Mesenchymal stem cell (in vitro differentiated cells and primary cell): Measurements from ENCODE around the gene MTOR.

Source experiments
- DNase-seq: peaks from one replicate; pipeline ENCODE4 v3.0.0-alpha.2; 2013
- H2AFZ ChIP-seq: one replicate; pipeline ENCODE4 v1.6.1; 2013; ENCODE audit warnings: low read depth, mild to moderate bottlenecking, control low read depth, inconsistent platforms, low read length, moderate library complexity
- H2AK5ac ChIP-seq: 2 replicates; pipeline ENCODE4 v1.6.1; 2013; ENCODE audit warnings: low read length, moderate library complexity, mild to moderate bottlenecking, inconsistent platforms; ENCODE audit not compliant: severe bottlenecking
- H2BK120ac ChIP-seq: one replicate; pipeline ENCODE4 v1.6.1; 2013; ENCODE audit warnings: low read depth, mild to moderate bottlenecking, inconsistent platforms, low read length, moderate library complexity
- H2BK12ac ChIP-seq, 2 experiments: one replicate each; pipeline ENCODE4 v1.6.1; 2013; ENCODE audit warnings: inconsistent platforms in 2 of 2, low read length in 2 of 2, mild to moderate bottlenecking in 2 of 2, moderate library complexity in 2 of 2, control low read depth in 1 of 2
- H2BK15ac ChIP-seq: one replicate; pipeline ENCODE4 v1.6.1; 2013; ENCODE audit warnings: mild to moderate bottlenecking, low read depth, inconsistent platforms; ENCODE audit not compliant: poor library complexity, severe bottlenecking
- H2BK5ac ChIP-seq: 2 replicates; pipeline ENCODE4 v1.6.1; 2013; ENCODE audit warnings: low read depth, mild to moderate bottlenecking, low read length, control low read depth, inconsistent platforms; ENCODE audit not compliant: poor library complexity, severe bottlenecking
- H3K14ac ChIP-seq, 2 experiments: one replicate each; pipeline ENCODE4 v1.6.1; 2013; ENCODE audit warnings: inconsistent platforms in 2 of 2, low read length in 2 of 2, control low read depth in 1 of 2, mild to moderate bottlenecking in 1 of 2, moderate library complexity in 1 of 2
- H3K18ac ChIP-seq, 2 experiments: one replicate each; pipeline ENCODE4 v1.6.1; 2013; ENCODE audit warnings: inconsistent platforms in 2 of 2, low read length in 2 of 2, control low read depth in 1 of 2, low read depth in 1 of 2, mild to moderate bottlenecking in 1 of 2
- H3K23ac ChIP-seq, 2 experiments: one replicate each; pipeline ENCODE4 v1.6.1; 2013; ENCODE audit warnings: inconsistent platforms in 2 of 2, low read length in 2 of 2, mild to moderate bottlenecking in 2 of 2, moderate library complexity in 2 of 2, control low read depth in 1 of 2
- H3K27ac ChIP-seq: 2 replicates; pipeline ENCODE4 v1.5.1; 2013; ENCODE audit warnings: mild to moderate bottlenecking, moderate library complexity, low read length, control low read depth, inconsistent platforms; ENCODE audit not compliant: poor library complexity, severe bottlenecking
- H3K27me3 ChIP-seq, 2 experiments: 2 replicates each; pipeline versions ENCODE4 v1.6.1 to v1.7.0; 2013; ENCODE audit warnings: low read length in 2 of 2, mild to moderate bottlenecking in 2 of 2, moderate library complexity in 2 of 2, control low read depth in 1 of 2, inconsistent platforms in 1 of 2; ENCODE audit not compliant: control insufficient read depth in 1 of 2, insufficient read depth in 1 of 2
- H3K36me3 ChIP-seq, 2 experiments: 2 replicates each; pipeline versions ENCODE4 v1.6.1 to v1.7.0; 2013; ENCODE audit warnings: low read length in 2 of 2, control low read depth in 1 of 2, inconsistent platforms in 1 of 2, low read depth in 1 of 2, mild to moderate bottlenecking in 1 of 2; ENCODE audit not compliant: insufficient read depth in 2 of 2, control insufficient read depth in 1 of 2
- H3K4ac ChIP-seq, 2 experiments: one replicate each; pipeline ENCODE4 v1.6.1; 2013; ENCODE audit warnings: inconsistent platforms in 2 of 2, low read length in 2 of 2, mild to moderate bottlenecking in 2 of 2, moderate library complexity in 2 of 2, control low read depth in 1 of 2, low read depth in 1 of 2
- H3K4me1 ChIP-seq: 2 replicates; pipeline ENCODE4 v1.6.1; 2013; ENCODE audit warnings: low read depth, low read length, control low read depth; ENCODE audit not compliant: control insufficient read depth, insufficient read depth
- H3K4me2 ChIP-seq: 2 replicates; pipeline ENCODE4 v1.6.1; 2013; ENCODE audit warnings: low read length, mild to moderate bottlenecking, inconsistent platforms; ENCODE audit not compliant: poor library complexity, severe bottlenecking
- H3K4me3 ChIP-seq, 2 experiments: 2 replicates each; pipeline versions ENCODE4 v1.5.1 to v1.7.0; 2013; ENCODE audit warnings: low read length in 2 of 2, mild to moderate bottlenecking in 2 of 2, control low read depth in 1 of 2, low read depth in 1 of 2; ENCODE audit not compliant: insufficient read depth in 1 of 2
- H3K79me1 ChIP-seq: replicated peaks from 2 replicates; pipeline ENCODE4 v1.6.1; 2013; ENCODE audit warnings: mild to moderate bottlenecking, control low read depth, low read length, inconsistent platforms; ENCODE audit not compliant: poor library complexity, severe bottlenecking
- H3K9ac ChIP-seq: 2 replicates; pipeline ENCODE4 v1.7.0; 2013; ENCODE audit warnings: mild to moderate bottlenecking, low read length, moderate library complexity
- H3K9me3 ChIP-seq: 2 replicates; pipeline ENCODE4 v1.7.0; 2013; ENCODE audit warnings: mild to moderate bottlenecking, low read length; ENCODE audit not compliant: control insufficient read depth
- H4K8ac ChIP-seq: one replicate; pipeline ENCODE4 v1.6.1; 2013; ENCODE audit warnings: inconsistent platforms, mild to moderate bottlenecking, low read length, moderate library complexity
- H4K91ac ChIP-seq: one replicate; pipeline ENCODE4 v1.6.1; 2013; ENCODE audit warnings: mild to moderate bottlenecking, low read length, inconsistent platforms
- WGBS: methylation state at CpG from one replicate; pipeline ENCODE4 v1.1.7; 2013; ENCODE audit warnings: mixed read lengths; 5-methylcytosine and 5-hydroxymethylcytosine counted together

The MTOR gene

DNA sequence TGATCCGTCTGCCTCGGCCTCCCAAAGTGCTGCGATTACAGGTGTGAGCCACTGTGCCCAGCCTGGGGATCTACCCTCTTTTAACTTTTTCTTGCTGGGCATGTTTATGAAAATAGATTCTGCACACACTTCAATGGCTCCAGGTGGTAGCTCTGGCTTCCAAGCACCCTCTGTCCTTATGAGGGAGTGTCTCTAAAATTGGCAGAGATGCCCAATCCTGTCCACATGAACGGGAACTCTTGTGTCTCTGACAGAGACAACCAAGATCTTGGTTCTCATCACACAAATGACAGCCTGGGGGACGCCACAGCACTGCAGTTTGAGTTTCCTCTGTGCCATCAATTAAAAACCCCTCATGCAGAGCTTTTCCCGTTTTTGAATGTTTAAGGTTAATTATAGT, 116.6 kb downstream of the MTOR start:
- Histone ChIP-seq H3K4me3 (no peak overlapping the region), H2BK15ac (no peak overlapping the region)
- 93% methylated on average over 4 of the region's 6 CpGs for WGBS

DNA sequence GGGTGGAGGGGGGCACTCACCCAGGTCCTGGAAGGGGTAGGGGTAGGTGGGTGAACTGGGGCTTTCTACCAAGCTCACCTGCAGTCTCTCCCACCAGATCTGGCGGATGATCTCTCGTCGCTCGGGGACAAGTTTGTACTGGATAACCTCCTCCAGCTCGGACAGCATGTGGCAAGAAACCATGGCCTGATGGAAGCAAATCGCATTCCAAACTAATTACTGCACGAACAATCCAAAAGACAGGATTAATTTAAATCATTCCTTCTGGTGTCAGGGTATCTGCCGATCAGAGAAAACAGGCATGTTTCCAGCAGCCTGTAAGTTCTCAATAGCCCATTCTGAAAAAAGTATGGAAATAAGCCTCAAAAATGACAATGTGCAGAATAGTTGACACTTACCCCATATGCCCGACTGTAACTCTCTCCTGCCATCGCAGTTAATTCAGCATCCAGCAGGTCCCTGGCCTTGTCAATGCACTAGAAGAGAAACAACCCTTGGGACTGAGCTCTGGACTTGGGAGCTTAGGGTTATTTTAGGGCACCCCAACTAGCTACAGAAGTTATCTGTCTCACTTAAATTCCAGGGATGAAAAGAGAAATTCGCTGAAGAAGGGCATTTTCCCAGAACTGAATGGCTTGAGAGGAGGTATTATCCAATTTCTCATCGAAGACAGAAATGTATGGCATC, 117.6 kb downstream of the MTOR start:
- Histone ChIP-seq H3K4me3 (no peak overlapping the region), H3K4ac (no peak overlapping the region), H3K79me1 (peaks cover 3% of the 10 kb centered on the region), H3K27ac (no peak overlapping the region), H3K4me2 (no peak overlapping the region), H2BK5ac (no peak overlapping the region), H3K27me3 (no peaks in the 10 kb centered on the region), H2AFZ (no peak overlapping the region), H3K9me3 (no peaks in the 10 kb centered on the region), H2BK15ac (no peak overlapping the region), H4K91ac (no peak overlapping the region), H3K36me3 (peaks cover 38 to 69% of the 10 kb centered on the region in 2 experiments), H2BK12ac (no peak overlapping the region), H2AK5ac (no peak overlapping the region), H3K4me1 (no peaks in the 10 kb centered on the region), H3K23ac (no peak overlapping the region), H3K18ac (no peak overlapping the region), H3K9ac (no peak overlapping the region), H3K14ac (no peak overlapping the region), H4K8ac (no peak overlapping the region), H2BK120ac (no peak overlapping the region)
- DNase-seq: no peak
- 83% methylated on average over 10 of the region's 12 CpGs for WGBS

More for the DNA sequence above, 116.6 kb downstream of the MTOR start:
- no peaks in the 10 kb centered on the region for H3K79me1 ChIP-seq
- H3K14ac ChIP-seq: no peak overlapping the region
- H3K9me3 ChIP-seq: no peaks in the 10 kb centered on the region
- H3K27ac ChIP-seq: no peak overlapping the region
- no peak overlapping the region for H2AFZ ChIP-seq
- H3K18ac ChIP-seq: no peak overlapping the region
- H4K8ac ChIP-seq: no peak overlapping the region
- H2BK120ac ChIP-seq: no peak overlapping the region
- H3K27me3 ChIP-seq: no peaks in the 10 kb centered on the region
- H3K36me3 ChIP-seq: peaks cover 34 to 75% of the 10 kb centered on the region in 2 experiments
- no peak overlapping the region for H4K91ac ChIP-seq
- H3K4ac ChIP-seq: no peak overlapping the region
- no peak overlapping the region for H3K9ac ChIP-seq
- no peak overlapping the region for H2BK5ac ChIP-seq
- H3K4me2 ChIP-seq: no peak overlapping the region
- no peaks in the 10 kb centered on the region for H3K4me1 ChIP-seq
- H2AK5ac ChIP-seq: no peak overlapping the region
- no peak overlapping the region for H2BK12ac ChIP-seq
- DNase-seq: no peak
- H3K23ac ChIP-seq: no peak overlapping the region

DNA sequence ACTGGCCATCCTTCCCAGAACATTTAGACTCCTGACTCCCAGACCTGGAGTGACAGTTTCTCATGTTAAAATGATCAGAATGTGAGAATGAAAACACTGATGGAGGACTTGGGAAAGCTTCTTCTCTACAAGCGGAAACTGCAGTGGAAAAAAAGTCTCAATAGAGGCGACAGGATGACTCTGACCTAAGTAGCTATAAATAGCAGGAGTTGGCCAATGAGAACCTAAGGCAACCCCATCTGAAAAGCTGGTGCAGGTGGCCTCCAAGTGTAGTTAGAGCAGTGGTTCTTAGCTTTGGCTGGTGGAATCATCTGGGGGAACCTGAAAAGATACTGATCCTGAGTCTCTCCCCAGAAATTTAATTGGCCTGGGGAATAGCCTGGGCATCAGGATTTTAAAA, 118.4 kb downstream of the MTOR start:
- peaks cover 38 to 61% of the 10 kb centered on the region in 2 experiments for H3K36me3 ChIP-seq
- no peak overlapping the region for H2AFZ ChIP-seq
- no peak overlapping the region for H3K4me2 ChIP-seq
- no peak overlapping the region for H2BK120ac ChIP-seq
- H3K27ac ChIP-seq: no peak overlapping the region
- no peak overlapping the region for H3K9ac ChIP-seq
- no peak overlapping the region for H3K23ac ChIP-seq
- H2AK5ac ChIP-seq: no peak overlapping the region
- H3K4ac ChIP-seq: no peak overlapping the region
- peaks cover 3% of the 10 kb centered on the region for H3K79me1 ChIP-seq
- no peak overlapping the region for H2BK12ac ChIP-seq
- H2BK5ac ChIP-seq: no peak overlapping the region
- H4K8ac ChIP-seq: no peak overlapping the region
- no peaks in the 10 kb centered on the region for H3K4me1 ChIP-seq
- WGBS: 94% methylated on average over 2 of the region's 2 CpGs
- no peak overlapping the region for H3K4me3 ChIP-seq
- no peak overlapping the region for H3K18ac ChIP-seq
- no peak overlapping the region for H4K91ac ChIP-seq
- no peaks in the 10 kb centered on the region for H3K9me3 ChIP-seq
- H3K27me3 ChIP-seq: no peaks in the 10 kb centered on the region
- no peak overlapping the region for H3K14ac ChIP-seq
- no peak for DNase-seq
- no peak overlapping the region for H2BK15ac ChIP-seq

DNA sequence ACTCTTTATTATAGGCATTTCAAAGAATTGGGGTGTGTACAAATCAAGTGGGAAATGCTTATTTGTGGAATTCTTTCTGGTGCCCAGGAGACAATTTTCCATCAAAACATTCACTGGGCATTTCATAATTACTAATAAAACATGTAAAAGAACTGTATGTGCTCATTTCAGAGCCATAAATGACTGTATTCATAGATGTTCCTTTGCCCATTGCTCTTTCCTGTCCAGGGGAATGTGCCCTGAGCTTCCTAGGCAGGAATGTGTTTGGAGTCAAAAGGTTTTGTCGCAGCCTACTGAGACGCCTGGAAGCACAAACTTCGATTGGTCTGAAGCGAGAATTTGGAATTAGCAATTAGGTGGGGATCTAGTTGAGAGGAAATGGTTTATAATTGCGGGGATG, 119.0 kb downstream of the MTOR start:
- no peaks in the 10 kb centered on the region for H3K9me3 ChIP-seq
- WGBS: over 99% methylated on average over 5 of the region's 5 CpGs

More for the DNA sequence above, 119.0 kb downstream of the MTOR start:
- Histone ChIP-seq H4K91ac (no peak overlapping the region), H3K4me2 (no peak overlapping the region), H3K4me3 (no peak overlapping the region), H2BK15ac (no peak overlapping the region), H3K4ac (no peak overlapping the region), H3K79me1 (peaks cover 3% of the 10 kb centered on the region), H2BK12ac (no peak overlapping the region), H4K8ac (no peak overlapping the region), H2BK5ac (no peak overlapping the region), H3K9ac (no peak overlapping the region), H3K27me3 (no peaks in the 10 kb centered on the region), H3K23ac (no peak overlapping the region), H3K36me3 (peaks cover 36 to 63% of the 10 kb centered on the region in 2 experiments), H3K18ac (no peak overlapping the region), H3K27ac (no peak overlapping the region), H3K4me1 (no peaks in the 10 kb centered on the region), H3K14ac (no peak overlapping the region), H2AK5ac (no peak overlapping the region), H2AFZ (no peak overlapping the region), H2BK120ac (no peak overlapping the region)
- no peak for DNase-seq
